ENCODE results near the gene SGK1. TPM values are rescaled to one million over a fixed set of nuclear protein-coding genes. Genes with fewer than 3 reads are reported as not detected.

The SGK1 gene
- total and polyA plus RNA-seq, 2 donors from 2014 or later: 142 to 324 TPM

- no peak for TF ChIP-seq CTCF (IDR thresholded peaks at IDR 0.05; ENCODE audit: borderline replicate concordance, extremely low read depth, insufficient read depth)
- FAIRE-seq (no peak), DNase-seq (peak in 1 of 5 donors; percentile 46)
- Histone ChIP-seq H3K4me3 (ENCODE audit: low read length in 3 of 3) (no peak overlapping the region), H3K9ac (ENCODE audit: low read length in 3 of 3) (no peak overlapping the region), H3K27ac (ENCODE audit: low read depth in 2 of 2, low read length in 2 of 2) (no peak overlapping the region), H3K36me3 (ENCODE audit: control insufficient read depth in 2 of 3, insufficient read depth in 3 of 3, low read length in 3 of 3) (no peaks in the 10 kb centered on the region), H3K4me1 (ENCODE audit: control insufficient read depth in 2 of 3, insufficient read depth in 2 of 3, low read depth in 1 of 3, low read length in 3 of 3) (peaks cover 0 to 3% (median 0%) of the 10 kb centered on the region in 3 donors), H3K9me3 (ENCODE audit: control insufficient read depth in 2 of 3, insufficient read depth in 1 of 3, low read length in 3 of 3) (no peaks in the 10 kb centered on the region), H3K27me3 (ENCODE audit: control insufficient read depth, insufficient read depth, low read length) (no peaks in the 10 kb centered on the region)
- intact Hi-C loops (cut with DNase I): no loop called here
Observed at GRCh38 chr6:134299236-134299635, 18.7 kb downstream of the SGK1 start.

GRCh38 chr6:134296762-134297161, 21.1 kb downstream of the SGK1 start:
- no peak overlapping the region for H3K4me3 ChIP-seq (ENCODE audit: low read length in 3 of 3)
- DNase-seq (no peak), FAIRE-seq (no peak)
- TF ChIP-seq CTCF (IDR thresholded peaks at IDR 0.05; ENCODE audit: borderline replicate concordance, extremely low read depth, insufficient read depth): no peak
- no peaks in the 10 kb centered on the region for H3K9me3 ChIP-seq (ENCODE audit: control insufficient read depth in 2 of 3, insufficient read depth in 1 of 3, low read length in 3 of 3)
- H3K36me3 ChIP-seq (ENCODE audit: control insufficient read depth in 2 of 3, insufficient read depth in 3 of 3, low read length in 3 of 3): no peaks in the 10 kb centered on the region
- no peak overlapping the region for H3K27ac ChIP-seq (ENCODE audit: low read depth in 2 of 2, low read length in 2 of 2)
- no peaks in the 10 kb centered on the region for H3K27me3 ChIP-seq (ENCODE audit: control insufficient read depth, insufficient read depth, low read length)
- intact Hi-C loops (cut with DNase I): no loop called here
- H3K4me1 ChIP-seq (ENCODE audit: control insufficient read depth in 2 of 3, insufficient read depth in 2 of 3, low read depth in 1 of 3, low read length in 3 of 3): peaks cover 0 to 3% (median 0%) of the 10 kb centered on the region in 3 donors
- no peak overlapping the region for H3K9ac ChIP-seq (ENCODE audit: low read length in 3 of 3)

GRCh38 chr6:134295953-134296553, 21.9 kb downstream of the SGK1 start:
- DNase-seq (peak in 2 of 5 donors; percentile 35 to 79), FAIRE-seq (no peak)
- H3K9me3 ChIP-seq (ENCODE audit: control insufficient read depth in 2 of 3, insufficient read depth in 1 of 3, low read length in 3 of 3): no peaks in the 10 kb centered on the region
- H3K36me3 ChIP-seq (ENCODE audit: control insufficient read depth in 2 of 3, insufficient read depth in 3 of 3, low read length in 3 of 3): no peaks in the 10 kb centered on the region
- no peak overlapping the region for H3K9ac ChIP-seq (ENCODE audit: low read length in 3 of 3)
- no peaks in the 10 kb centered on the region for H3K27me3 ChIP-seq (ENCODE audit: control insufficient read depth, insufficient read depth, low read length)
- TF ChIP-seq CTCF (IDR thresholded peaks at IDR 0.05; ENCODE audit: borderline replicate concordance, extremely low read depth, insufficient read depth): no peak
- H3K4me1 ChIP-seq (ENCODE audit: control insufficient read depth in 2 of 3, insufficient read depth in 2 of 3, low read depth in 1 of 3, low read length in 3 of 3): peaks cover 0 to 3% (median 0%) of the 10 kb centered on the region in 3 donors
- H3K27ac ChIP-seq (ENCODE audit: low read depth in 2 of 2, low read length in 2 of 2): peak overlapping the region; percentile 69 to 75
- H3K4me3 ChIP-seq (ENCODE audit: low read length in 3 of 3): no peak overlapping the region
- intact Hi-C loops (cut with DNase I): no loop called here

Data from kidney (tissue), 14 donors.